Measurements from ENCODE around the gene NPTN. TPM values are rescaled to one million over a fixed set of nuclear protein-coding genes. Genes with fewer than 3 reads are reported as not detected.

The NPTN gene
- total and polyA plus RNA-seq, 2 experiments from 2014 or later: 56.3 to 113 TPM

GRCh38 chr15:73540161-73540560 is 93.0 kb downstream of the NPTN start:
- Histone ChIP-seq H3K79me2 (replicated peaks; ENCODE audit: insufficient read depth) (no peaks in the 10 kb centered on the region), H3K4me3 (no peak overlapping the region), H3K27me3 (ENCODE audit: insufficient read depth) (no peaks in the 10 kb centered on the region), H3K4me1 (ENCODE audit: insufficient read depth) (no peaks in the 10 kb centered on the region), H3K9me2 (ENCODE audit: insufficient read depth) (no peaks in the 10 kb centered on the region), H2AFZ (no peak overlapping the region), H3K4me2 (no peak overlapping the region), H4K20me1 (replicated peaks; ENCODE audit: insufficient read depth) (no peaks in the 10 kb centered on the region), H3K27ac (ENCODE audit: low read depth) (no peak overlapping the region), H3F3A (replicated peaks; ENCODE audit: low read depth) (no peaks in the 10 kb centered on the region), H3K36me3 (ENCODE audit: insufficient read depth) (no peaks in the 10 kb centered on the region)
- H3K36me3 Mint-ChIP-seq (ENCODE audit: low read depth): no peaks in the 10 kb centered on the region
- ATAC-seq (no peak), DNase-seq (ENCODE audit: low spot score) (no peak)
- H3K27me3 Mint-ChIP-seq (ENCODE audit: insufficient read depth, low read depth, poor library complexity): no peaks in the 10 kb centered on the region
- no peaks in the 10 kb centered on the region for H3K9me3 Mint-ChIP-seq
- no peak overlapping the region for H3K4me3 Mint-ChIP-seq
- H3K4me1 Mint-ChIP-seq: no peaks in the 10 kb centered on the region
- no peak overlapping the region for H3K27ac Mint-ChIP-seq
- TF ChIP-seq CREB1 (CRISPR knock-in tag; IDR thresholded peaks at IDR 0.05; ENCODE audit: low read depth) (no peak), CTCF (conservative IDR thresholded peaks at IDR 0.05; ENCODE audit: low read depth in 2 of 2) (no peak), NANOG (IDR thresholded peaks at IDR 0.05; ENCODE audit: borderline replicate concordance) (no peak), ZNF114 (CRISPR knock-in tag; IDR thresholded peaks at IDR 0.05) (no peak), JUNB (IDR thresholded peaks at IDR 0.05; ENCODE audit: unreplicated experiment) (no peak), POLR2AphosphoS5 (IDR thresholded peaks at IDR 0.05; ENCODE audit: low read depth) (no peak), EZH2 (IDR thresholded peaks at IDR 0.05; ENCODE audit: low read depth, unreplicated experiment) (no peak), ETS1 (IDR thresholded peaks at IDR 0.05) (no peak), ZNF331 (CRISPR knock-in tag; IDR thresholded peaks at IDR 0.05; ENCODE audit: low read depth) (no peak), STAT1 (IDR thresholded peaks at IDR 0.05; ENCODE audit: unreplicated experiment) (no peak), ZNF462 (CRISPR knock-in tag; IDR thresholded peaks at IDR 0.05) (no peak), EZH2phosphoT487 (IDR thresholded peaks at IDR 0.05; ENCODE audit: unreplicated experiment) (no peak), REST (IDR thresholded peaks at IDR 0.05; ENCODE audit: unreplicated experiment) (no peak)

Data from GM23338 (cell line).